GM18951 (cell line): ENCODE measurements around the gene MED13L.
"Not testable (repeated sequence)": the region's sequence is repeated elsewhere in the genome, so short reads cannot be mapped to it uniquely, and the experiment has no call there.

ENCODE experiments used
- POLR2A ChIP-seq: IDR thresholded peaks from 4 replicates; pipeline ENCODE4 v1.6.1; 2011; ENCODE audit warnings: mild to moderate bottlenecking; ENCODE audit not compliant: insufficient read length, insufficient read depth; ENCODE audit errors: extremely low read depth
- in situ Hi-C: fragments of 300-500 bp; cut with MboI; formaldehyde crosslinking; loops from one replicate; pipeline ENCODE4 v1.12.0; 2022; ENCODE audit warnings: low sequenced_read_pairs, mixed read lengths, inconsistent platforms; ENCODE audit not compliant: unreplicated experiment

The MED13L gene

DNA sequence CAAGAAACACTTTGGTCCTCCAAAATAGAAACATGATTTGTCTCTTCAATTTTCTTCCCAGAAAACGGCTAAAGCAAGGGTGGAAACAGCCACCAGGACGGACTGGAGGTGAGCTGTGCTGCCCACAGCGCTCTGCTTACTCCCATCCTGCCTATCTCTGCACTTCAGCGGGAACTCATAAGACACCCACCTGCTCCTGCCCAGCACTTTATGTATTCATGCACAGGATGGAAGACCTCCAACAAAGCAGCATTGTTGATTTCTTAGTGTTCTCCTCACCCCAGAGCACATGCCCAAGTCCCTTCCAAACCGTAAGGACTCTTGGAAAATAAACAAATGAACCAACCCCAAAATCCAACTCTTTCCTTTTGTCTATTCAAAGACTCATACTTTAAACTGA, 277.2 kb downstream of the MED13L start:
- in situ Hi-C loops = no loop called here
- no peak for TF ChIP-seq POLR2A

DNA sequence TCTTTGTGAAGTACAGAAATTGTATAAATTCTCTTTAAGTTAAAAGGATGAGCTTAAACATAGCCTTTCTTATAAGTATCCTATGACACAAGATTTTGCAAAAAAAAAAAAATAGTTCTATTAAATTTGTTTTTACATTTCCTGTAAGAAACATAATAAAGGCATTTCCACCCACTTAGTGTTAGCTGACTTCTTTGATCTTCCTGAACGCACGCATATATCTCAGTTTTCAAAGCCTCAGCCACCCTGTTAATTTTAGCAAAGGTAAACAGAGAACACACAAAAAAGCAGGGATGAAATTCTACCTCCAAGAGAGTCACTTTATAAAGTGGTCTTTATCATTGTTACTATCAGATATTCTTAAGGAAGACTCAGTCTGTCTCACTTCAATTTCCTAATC, 277.9 kb downstream of the MED13L start:
- TF ChIP-seq POLR2A = no peak
- in situ Hi-C loops = no loop called here

DNA sequence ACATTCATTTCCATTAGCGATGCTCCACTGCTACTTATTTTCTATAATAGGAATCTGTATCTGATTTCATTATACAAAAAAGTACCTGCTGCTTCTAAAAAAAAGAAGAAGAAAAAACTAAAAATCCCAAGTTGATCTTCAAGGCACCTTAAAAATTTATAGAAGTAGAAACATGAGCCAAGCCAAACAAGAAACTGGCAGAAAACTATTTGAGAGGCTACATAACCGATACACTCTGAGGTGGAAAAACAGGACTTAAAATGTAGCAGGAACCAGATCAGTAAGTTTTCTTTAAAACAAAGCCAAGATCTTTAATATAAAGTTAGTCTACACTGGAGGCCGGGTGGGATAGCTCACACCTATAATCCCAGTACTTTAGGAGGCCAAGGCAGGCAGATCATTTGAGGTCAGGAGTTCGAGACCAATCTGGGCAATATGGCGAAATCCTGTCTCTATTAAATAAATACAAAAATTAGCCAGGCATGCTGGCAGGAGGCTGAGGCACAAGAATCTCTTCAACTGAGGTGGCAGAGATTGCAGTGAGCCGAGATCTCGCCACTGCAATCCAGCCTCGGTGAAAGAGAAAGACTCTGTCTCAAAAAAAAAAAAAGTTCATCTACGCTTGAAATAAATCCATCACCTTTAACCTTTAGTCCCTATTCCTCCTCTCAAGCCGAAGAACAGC, 278.6 kb downstream of the MED13L start:
- TF ChIP-seq POLR2A = no peak
- in situ Hi-C loops = no loop called here

DNA sequence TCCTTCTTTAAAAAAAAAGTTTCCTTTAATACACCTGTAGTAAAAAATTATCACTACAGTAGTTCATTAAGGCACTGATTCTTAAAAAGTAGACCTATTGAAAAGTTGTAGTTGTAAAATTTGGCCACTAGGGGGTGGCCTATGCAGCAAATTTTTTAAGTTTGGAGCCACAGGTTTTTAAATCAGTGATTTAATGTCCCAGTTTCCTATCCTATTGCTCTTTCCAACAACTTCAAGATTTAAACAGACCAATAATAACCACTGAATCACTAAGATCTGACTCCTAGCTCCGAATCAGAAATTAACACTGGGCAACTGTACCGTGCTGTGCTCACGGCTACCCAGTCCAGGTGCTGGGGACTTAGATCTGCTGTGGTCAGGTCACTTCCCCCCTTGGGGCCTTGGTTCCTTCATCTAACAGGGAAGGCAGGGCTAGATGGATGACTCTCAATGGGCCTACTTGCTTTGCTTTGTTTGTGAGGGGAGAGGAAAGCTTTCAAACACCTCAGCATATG, 279.3 kb downstream of the MED13L start:
- no peak for TF ChIP-seq POLR2A
- in situ Hi-C loops = no loop called here

DNA sequence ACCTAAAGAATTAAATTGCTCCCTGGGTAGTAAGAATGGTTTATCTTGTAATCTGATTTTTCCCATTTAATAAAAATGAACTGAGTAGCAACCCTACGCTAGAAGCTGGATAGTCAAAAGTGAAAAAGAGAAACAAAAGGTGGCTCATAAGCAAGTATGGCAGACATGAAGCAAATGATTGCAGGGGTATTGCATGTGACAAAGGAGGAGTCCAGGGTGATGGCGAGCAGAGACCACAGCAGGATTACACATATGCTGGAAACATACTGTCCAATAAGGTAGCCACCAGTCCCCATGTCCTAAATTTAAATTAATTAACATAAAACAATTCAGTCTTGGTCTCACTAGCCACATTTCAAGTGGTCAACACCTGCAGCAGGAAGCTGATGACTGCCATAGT, 283.8 kb downstream of the MED13L start:
- no peak for TF ChIP-seq POLR2A
- in situ Hi-C loops = no loop called here

DNA sequence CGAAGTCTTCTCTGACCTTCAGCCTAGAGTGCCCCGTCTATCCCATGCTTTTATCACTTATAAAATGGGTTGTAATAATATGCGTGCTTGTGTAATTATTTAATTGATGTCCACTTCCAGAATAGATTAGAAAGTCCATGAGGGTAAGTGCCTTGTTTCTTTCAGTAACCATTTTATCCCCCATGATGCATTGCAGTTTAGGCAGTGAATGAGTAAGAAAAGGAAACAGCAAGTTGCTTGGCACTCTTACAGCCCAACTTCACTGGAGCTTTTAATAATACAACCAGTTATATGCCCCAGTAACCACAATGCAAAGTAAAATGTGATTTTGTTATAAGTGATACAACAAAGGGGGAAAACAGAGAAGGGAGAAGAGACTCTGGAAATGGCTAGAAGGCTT, 287.3 kb downstream of the MED13L start:
- no peak for TF ChIP-seq POLR2A
- in situ Hi-C loops = no loop called here

DNA sequence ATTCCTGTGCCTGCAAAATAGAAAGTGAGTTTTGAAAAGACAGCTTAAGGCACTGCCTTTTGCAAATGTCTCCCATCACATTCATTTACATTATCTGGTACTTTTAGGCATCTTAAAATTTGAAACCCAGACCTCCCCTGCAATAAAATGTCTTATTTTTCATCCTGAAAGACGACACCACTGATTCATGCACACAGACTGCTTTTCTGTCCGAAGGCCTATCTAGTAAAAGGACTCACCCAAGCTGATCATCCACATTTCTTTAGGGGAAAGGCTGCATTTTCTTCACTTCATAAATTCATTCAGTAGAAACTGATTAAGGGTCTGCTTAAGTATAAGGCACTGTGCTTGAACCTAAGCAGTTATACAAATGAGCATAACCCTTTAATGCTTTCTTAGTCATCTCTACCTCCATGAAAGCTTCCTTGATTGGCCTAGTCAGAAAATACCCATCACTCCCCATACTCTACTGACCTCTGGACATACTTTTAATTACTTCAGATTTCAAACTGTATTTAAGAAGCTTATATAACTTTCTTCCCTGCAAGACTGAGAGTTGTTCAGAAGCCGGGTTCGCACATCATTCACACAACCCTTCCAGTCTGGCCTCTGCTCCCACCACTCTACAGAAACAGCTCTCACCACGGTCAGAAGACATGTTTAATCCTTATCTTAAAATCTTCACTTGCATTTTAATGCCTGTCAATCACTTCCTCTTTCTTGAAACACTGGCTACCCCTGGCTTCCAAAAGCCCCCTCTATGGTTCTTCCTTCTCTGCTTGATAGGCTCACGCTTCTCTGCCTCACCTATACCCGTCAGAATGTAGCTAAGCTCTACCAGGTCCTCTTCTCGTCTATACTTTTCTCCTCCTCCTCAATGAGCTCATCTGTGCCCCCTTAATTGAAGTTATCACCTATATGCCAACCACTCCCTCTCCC, 288.6 kb downstream of the MED13L start:
- in situ Hi-C loops = no loop called here
- TF ChIP-seq POLR2A = no peak

DNA sequence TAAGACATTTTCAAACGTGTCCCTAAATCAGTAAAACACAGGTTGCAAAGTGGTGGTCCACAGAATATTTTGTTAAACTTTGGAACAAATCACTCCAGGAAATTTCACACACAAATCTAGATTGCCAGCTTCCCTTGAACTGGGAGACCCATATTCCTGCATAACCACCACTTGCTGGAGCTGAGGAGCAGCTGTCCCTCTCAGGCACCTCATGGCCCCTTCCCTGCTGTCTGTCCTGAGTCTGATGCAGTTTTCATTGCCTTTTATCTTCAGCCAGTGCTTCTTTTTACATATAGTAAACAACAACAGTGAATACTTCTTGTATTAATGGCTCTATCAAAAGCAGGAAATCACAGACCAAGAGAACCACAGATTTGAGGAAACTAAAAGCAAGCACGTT, 289.3 kb downstream of the MED13L start:
- TF ChIP-seq POLR2A = no peak
- in situ Hi-C loops = no loop called here

DNA sequence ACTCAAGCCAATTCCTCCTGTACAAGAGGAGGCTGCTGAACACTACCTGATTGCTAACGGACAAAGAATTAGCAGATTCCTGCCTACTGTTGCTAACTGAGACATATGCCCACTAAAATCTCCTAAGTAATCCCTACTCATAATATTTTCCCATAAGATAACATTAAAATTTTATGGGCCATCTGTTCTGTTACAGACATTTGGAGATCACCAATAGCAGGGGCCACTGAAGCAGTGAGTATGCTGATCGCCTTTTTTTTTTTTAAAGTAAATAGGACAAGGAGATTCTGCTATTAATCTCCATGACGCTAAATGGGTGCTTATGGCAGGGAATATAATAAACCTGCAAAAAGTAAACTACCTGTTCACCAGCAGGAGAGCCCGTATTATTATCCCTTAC, 292.9 kb downstream of the MED13L start:
- in situ Hi-C loops = no loop called here
- TF ChIP-seq POLR2A = no peak

DNA sequence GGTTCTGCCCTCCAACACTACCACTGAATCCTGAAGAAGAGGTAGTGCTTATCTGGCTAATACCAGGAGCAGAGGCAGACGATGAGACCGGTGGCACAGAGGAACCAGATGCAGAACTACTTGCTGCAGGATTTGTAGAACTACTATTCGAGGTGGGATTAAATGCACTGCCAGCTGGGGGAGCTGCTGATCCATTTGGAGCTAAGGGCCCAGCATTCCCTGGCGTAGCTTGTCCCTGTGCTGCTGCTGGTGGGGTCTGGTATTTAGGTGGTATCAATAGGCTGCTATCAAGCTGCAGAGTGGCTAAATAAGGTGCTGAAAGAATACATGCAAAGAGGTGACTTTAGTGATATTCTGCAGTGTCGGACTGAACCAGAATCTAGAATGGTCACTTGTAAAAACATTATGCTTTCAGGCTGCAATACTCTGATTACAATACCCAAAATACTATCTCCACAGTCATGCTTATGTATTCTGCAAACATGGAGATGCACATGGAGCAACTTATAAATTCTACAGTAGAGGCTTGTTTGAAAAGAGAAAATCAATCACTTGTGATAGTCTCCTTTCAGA, 294.2 kb downstream of the MED13L start:
- in situ Hi-C loops = no loop called here
- TF ChIP-seq POLR2A = no peak

DNA sequence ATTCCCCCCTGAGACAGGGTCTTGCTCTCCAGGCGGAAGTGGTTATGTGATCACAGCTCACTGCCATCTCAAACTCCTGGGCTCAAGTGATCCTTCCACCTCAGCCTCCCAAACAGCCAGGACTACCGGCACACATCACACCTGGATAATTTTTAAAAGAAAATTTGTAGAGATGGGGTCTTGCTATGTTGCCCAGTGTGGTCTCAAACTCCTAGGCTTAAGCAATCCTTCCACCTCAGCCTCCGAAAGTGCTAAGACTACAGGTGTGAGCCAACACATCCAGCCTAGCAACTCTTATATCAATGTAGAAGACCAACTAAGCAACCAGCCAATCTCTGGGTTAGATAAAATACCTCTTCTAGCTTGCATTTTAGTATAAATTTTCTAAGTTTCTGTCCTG, 297.2 kb downstream of the MED13L start:
- no peak for TF ChIP-seq POLR2A
- in situ Hi-C loops = no loop called here

DNA sequence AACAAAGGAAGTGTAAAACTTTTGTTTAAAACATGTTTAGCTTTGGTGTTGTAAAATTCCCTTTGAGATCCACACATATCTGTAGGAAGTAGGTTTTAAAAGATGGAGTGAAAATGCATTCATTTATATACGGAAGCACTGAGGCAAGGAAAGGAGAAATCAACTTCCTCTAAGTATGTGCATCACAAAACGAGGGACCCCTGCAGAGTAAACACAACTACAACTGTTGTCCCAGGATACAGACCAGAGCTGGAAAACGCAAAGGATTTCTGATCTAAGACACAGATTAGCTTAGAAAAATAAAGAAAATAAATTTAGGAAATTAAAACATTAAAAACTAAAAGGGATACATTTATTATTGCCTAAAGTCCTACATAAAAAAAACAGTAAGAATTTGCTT, 297.6 kb downstream of the MED13L start:
- in situ Hi-C loops = no loop called here
- TF ChIP-seq POLR2A = no peak

DNA sequence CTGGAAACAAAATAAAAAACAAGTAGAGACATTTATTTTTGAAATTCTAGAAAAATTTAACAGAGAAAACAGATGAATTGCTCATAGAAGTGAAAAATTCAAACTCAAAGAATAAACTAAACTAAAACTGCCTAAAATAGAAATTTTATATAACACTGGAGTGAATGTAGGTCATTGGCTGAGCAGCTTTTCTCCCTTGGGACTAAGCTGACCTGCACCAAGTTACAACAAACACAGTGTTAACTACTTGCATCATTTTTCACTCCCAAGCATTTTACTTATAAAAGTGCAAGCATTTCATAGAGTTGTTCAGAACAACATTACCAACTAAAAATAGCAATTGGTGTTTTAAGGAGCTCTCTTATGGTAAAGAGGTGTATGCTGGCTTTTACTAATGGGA, 298.1 kb downstream of the MED13L start:
- TF ChIP-seq POLR2A = no peak
- in situ Hi-C loops = no loop called here

DNA sequence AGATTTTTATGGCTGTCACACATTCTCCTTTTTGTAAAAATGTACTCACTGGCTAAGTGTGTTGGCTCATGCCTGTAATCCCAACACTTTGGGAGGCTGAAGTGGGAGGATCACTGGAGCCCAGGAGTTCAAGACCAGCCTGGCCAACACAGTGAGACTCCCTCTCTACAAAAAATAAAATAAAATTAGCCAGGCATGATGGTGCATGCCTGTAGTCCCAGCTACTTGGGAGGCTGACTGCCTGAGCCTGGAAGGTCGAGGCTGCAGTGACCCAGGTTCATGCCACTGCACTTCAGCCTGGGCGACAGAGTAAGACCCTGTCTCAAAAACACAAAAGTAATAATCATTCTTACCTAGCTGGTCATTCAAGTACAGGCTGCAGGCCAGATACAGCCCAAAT, 300.7 kb downstream of the MED13L start:
- in situ Hi-C loops = not testable (repeated sequence)
